Stimulated activated CD8-positive, alpha-beta memory T cell treated with anti-CD3 and anti-CD28 coated beads, Interleukin-15, amount 100 ng/mL, for 1 hour (primary cell): ENCODE results near the gene DIAPH3.

Experiments
- DNase-seq: peaks from one replicate; pipeline ENCODE4 v3.0.0-alpha.2; 2020; ENCODE audit warnings: low read depth

Gene DIAPH3

DNA sequence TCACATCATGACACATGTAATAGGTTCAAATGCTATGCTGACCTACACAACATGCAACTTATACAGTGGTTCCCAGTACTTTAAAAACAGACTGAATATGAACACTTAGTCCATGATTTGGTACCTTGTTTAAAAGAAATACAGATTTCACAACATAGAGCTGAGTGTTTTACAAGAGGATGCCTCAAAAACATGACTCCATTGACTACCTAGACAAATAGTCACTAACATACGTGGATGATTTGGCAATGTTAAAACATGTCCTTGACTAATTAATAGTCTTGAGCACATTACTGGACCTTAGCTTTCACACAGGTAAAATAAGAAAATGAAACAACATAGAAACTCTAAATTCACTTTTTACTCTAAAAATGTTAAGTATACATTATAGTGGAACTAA, 300.1 kb downstream of the DIAPH3 start:
- no peak for DNase-seq

DNA sequence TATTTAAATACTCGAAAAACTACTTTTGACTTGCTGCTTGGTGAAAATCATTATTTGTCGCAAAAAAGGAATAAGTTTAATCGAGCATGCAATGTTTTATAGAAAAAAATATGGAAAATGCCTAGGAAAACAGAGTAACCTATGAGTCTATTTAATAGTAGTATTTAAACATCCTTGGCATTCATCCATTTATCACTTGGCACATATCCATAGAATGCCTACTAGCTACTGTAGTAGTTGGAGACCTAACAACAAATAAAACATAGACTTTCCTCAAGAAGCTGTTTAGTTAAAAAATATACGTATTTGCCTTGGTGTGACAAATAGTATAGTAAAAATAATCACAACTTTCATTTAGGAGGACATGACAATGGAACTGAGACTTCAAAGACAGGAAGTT, 302.1 kb downstream of the DIAPH3 start:
- DNase-seq, result no peak

DNA sequence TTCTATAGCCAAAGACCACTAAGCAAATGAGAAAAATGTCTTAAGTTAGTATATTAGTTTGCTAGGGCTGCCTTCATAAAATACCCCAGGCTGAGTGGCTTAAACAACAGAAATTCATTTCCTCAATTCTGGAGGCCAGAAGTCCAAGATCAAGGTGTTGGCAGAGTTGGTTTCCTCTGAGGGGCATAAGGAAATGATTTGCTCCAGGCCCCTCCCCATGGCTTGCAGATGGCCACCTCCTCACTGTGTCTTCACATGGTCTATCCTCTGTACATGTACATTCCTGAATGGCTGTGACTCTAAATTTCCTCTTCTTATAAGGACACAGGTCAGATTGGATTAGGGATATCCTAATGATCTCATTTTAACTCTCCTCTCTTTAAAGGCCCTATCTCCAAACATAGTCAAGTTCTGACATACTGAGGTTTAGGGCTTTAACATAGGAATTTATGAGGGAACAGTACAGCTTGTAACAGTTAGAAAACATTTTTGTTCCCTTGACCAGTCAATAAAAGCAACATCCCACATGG, 307.4 kb downstream of the DIAPH3 start:
- DNase-seq, result no peak

DNA sequence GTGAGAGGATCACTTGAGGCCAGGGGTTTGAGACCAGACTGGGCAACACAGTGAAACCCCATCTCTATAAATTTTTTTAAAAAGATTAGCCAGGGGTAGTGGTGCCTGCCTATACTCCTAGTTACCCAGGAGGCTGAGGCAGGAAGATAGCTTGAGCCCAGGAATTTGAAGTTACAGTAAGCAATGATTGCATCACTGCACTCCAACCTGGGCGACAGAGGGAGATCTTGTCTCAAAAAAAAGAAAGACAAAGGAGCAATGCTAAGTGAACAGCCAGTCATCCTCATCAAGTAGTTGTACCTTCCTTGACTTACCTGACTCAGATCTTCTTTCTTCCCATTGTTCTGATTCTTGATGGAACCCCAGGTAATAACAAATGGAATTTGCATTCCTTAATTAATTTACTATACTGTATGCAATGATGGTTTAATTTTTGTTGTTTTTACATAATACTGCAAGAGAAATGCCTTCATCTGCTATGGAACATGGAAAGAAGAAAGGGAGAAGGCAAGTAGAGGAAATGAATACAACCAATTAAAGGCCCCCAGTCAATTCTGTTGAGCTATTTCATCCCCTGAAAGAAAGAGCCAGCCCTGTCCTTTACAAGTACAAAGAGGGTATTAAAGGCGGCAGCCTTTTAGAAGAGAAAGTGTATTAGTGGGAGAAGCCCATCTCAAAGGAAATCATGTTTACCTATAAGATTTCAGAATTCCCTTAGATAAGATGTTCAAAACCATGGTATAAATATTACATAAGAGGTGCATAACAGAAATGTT, 316.7 kb downstream of the DIAPH3 start:
- DNase-seq, result no peak

DNA sequence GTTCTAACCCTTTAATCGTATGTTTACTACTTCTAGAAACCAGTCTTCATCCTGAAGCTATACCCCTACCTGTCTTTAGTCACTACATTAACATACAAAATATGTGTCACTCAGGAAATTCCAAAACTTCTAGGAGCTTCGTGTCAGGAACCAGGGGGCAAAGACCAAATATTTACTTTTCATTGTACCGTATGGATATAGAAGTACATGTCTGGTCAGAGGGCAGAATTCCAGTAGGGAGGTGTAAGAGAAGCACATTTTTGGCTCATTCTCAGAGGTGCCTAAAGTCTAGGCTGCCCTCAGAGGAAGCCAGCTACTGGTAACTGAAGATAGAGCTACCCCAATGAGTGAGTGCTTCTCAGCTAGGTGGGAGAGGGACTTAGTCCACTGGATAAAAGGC, 320.7 kb downstream of the DIAPH3 start:
- no peak for DNase-seq

DNA sequence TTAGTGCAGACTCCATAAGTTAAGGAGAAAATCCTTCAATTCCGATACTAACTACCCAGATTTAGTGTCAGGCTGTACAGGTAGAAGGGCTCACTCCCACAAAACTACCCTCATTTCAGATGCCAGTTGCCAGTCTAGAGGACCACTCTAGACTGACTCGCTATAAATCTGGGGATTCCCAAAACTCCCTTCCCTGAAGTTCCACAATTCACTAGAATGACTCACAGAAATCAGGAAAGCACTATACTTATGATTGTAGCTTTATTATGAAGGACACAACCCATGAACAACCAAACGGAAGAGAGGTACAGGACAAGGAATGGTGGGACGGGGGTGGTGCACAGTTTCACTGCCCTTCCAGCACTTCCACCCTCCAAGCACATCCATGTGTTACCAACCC, 321.2 kb downstream of the DIAPH3 start:
- DNase-seq, result no peak

DNA sequence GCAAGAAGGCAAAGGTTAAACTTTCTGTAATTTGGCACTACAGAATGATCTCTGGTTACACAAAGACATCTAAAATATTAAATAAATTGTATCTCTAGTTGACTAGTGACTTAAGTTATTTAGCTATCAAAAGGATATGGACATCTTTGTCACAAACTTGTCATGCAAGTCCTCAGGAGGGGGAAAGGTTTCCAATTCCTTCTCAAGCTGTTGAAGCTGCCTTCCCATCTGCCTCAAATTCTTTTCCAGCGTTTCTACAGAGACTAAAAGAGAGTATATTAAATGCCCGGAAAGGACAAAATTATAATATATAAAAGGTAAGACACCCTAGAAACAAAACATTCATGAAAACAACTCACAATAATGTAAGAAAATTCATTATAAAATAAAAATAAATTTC, 324.5 kb downstream of the DIAPH3 start:
- no peak for DNase-seq

DNA sequence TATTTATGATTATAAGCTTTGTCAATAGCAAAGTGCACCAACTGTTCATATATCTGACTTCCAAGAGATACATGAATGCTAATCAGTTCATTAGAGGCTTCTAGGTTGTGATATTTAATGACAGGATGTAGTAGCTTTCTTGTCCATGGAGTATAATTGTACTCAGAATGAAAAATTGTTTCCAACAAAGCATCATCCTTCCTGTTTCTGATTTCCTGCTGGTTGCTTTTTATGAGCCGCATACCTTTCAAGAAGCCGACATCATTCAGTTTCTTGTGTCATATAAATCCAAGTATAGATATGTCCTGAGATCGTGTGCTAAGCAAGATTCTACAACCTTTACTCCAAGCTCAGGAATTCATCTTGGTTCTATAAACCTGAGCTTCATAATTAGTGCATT, 326.6 kb downstream of the DIAPH3 start:
- no peak for DNase-seq

DNA sequence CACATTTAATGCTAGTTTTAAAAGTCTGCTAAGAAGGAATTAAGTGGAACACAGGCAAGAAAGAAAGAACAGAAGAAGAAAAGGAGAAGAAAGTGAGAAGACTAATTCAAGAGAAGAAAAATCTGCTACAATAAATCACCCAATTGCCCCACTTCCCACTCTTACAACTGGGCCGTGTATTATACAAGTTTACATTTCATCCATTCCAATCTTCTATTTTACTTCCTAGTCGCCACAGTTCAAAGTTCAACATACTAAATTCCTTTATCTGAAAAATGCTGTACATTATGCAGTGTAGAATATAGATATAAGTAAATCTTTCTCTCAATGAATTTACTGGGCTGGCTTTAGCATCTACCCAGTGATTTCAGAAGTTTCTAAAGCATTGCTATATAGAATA, 328.2 kb downstream of the DIAPH3 start:
- no peak for DNase-seq

DNA sequence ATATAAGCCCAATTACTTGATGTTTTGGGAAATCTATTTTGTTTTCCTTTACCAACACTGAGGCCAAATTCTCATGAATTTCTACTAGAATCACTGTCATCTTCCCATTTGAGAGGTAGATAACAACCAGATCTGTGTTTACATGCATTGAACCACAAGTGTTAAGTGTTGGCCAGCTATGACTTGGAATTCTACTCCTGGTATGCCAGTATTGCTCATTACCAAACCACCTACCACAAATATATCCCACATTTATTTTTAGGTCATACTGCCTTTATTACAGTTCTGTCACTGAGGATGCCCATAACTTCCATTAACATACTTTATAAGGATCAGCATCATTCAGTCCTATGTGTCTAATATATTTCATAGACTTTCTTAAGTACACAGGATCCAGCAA, 328.9 kb downstream of the DIAPH3 start:
- DNase-seq, result no peak

DNA sequence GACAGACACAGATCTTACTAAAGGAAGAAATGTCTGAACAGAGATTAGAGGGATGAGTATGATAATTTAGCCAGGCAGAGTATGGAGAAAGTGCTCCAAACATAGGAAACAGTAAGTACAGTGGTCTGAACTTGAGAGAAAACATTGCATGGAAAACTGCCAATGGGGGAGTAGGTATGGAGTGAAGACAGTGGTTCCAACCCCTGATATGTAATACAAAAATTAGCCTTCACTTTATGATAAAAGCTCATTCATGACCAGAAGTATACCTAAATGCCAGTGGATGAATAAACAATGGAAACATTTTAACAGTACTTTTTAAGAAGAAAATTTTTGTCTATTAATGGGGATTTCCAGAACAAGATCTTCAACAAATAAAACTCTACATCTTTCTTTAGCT, 334.0 kb downstream of the DIAPH3 start:
- DNase-seq, result no peak

DNA sequence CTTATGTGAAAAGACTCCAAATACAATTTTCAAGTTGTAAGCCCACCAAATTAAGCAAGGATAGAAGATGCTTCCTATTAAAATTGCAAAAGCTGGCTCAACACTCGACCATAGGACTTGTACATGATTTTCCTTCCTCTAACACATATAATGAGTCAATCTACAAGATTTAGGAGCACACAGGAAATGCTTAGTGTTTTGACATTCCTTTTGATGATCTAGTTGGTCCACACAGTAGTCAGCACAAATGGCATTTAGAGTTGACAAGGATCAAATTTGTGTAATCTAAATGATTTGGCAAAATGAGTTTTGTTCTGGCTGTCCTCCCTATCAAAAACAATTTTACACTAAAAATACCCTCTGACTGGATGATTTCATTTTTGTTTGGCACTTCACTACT, 340.2 kb downstream of the DIAPH3 start:
- no peak for DNase-seq

DNA sequence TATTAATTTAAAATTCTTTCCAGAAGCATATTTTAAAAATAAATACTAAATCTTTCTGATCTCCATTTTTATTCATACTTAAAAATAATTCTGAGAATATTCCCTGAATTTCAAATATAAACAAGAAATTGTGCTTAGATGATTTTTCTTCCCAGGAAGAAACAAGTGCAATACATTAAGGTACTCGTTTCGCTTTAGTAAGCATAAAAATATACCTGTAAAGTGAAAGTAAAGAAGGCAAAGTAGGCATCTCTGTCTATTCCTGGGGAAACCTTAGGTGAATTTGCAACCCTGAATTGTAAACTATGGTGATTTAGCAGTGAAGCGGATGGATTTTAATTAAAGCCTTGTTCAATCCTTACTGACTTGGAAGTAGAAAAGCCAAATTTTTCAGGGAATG, 354.2 kb downstream of the DIAPH3 start:
- DNase-seq, result no peak

DNA sequence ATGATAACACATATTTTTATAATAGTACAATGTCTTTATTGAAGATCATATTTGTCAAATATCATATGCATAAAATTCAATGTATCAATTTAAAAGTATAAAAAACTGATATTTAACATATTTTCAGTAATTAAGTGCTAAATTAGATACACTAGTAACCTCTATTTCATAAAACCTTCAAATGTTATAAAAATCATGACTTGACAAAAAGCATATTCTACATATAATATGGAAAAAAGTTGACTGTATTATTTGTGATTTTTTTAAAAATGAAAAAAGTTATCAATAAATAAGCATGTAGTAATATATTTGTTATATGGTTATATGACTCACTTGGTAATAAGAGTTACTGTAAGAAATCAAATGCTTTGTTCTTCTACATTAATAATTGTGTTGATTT, 356.9 kb downstream of the DIAPH3 start:
- DNase-seq, result no peak

DNA sequence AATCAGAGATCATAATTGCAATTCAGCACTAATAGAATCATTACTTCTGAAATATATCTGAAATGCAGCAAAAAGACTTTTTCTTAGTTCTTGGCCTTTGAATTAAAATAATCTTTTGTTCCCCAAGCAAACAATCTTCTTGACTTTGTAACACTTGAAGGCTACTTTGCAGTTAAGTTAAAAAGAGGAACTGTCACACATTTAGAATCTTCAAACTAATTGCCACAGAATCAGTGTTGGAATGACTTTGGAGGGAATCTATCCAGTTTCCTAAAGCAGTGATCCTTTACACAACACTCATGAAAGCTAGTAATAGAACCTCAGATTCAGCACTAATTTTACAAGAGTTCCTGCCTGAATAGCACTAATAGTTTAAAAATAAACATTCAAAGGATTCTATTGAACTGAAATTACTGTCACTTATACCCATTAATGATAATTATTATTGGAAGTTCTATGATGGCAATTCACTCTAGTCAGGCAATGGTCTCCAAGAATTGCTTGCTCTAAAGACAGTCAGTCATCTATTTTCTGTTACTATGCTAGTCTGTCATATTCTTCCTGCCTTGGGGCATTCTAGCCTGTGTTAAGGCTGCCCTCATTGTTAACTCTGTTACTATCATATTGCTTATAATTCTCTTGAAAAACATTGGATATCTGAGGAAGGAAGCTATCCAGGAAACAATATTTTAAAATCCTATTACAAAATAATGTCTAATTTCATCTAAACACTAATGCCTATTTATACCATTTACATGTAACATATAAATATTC, 362.4 kb downstream of the DIAPH3 start:
- DNase-seq, result no peak

DNA sequence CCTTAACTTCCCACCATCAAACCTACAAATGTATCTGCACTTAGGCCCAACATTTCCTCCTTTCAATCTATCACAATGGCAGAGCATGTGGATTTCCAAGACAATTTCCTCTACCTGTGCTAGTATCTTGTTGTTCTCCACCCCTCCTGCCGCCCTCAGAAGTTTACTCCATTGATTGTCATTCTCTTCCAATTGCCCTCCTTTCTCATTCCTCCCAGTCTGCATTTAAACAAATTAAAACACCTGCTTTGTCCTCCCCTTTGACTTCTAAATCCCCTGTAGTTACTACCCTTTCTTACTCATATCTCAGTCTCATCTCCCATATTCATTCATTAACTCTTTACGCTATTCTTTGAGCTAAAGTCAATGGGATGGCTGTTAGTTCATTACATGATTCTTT, 370.6 kb downstream of the DIAPH3 start:
- DNase-seq, result no peak

DNA sequence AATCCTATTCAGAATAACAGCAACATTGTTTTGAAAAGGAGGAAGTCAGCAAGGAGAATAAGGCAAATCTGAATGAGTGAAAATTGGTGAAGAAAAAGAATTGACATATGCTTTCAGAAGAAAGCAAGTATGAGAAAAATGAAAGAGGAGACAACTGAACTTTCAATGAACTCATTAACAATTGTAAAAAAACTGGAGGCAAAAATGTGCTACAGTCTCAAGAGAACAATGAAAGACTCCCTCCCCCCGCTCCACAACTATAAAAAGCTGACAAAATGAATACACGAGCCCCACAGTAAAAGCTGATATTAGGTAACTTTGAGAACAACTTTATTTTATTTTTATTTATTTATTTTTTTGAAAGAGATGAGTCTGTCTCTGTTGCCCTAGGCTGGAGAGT, 373.1 kb downstream of the DIAPH3 start:
- DNase-seq, result no peak

DNA sequence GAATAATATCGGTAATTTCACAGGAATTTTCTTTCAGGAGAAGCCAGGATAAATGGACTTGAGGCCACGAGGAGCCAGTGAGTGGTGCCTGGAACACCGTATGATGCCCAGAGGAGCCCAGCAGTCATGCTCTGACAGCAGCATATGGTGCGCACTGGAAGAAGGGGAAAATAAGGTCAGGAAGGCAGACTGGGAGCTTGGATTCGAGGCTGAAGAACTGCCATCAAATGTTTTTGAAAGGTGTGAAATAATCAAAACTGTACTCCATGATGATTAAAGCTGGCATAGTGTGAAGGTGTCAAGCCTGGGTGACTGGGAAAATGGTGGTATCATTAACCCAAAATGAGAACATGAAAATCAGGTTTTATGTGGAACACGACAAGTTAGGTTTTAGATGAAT, 374.2 kb downstream of the DIAPH3 start:
- DNase-seq, result no peak

DNA sequence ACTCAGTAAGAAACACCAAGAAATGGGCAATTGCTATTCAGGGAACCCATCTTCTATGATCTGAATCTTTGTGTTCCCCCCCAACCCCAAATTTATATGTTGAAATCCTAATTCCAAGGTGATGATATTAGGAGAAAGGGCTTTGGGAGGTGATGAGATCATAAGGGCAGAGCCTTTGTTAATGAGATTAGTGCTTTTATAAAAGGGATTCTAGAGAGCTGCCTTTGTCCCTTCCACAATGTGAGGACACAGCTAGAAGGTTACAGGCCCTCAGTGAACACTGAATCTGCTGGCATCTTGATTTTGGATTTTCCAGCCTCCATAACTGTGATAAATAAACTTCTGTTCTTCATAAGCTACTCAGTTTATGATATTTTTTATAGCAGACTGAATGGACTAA, 376.0 kb downstream of the DIAPH3 start:
- DNase-seq, result no peak

DNA sequence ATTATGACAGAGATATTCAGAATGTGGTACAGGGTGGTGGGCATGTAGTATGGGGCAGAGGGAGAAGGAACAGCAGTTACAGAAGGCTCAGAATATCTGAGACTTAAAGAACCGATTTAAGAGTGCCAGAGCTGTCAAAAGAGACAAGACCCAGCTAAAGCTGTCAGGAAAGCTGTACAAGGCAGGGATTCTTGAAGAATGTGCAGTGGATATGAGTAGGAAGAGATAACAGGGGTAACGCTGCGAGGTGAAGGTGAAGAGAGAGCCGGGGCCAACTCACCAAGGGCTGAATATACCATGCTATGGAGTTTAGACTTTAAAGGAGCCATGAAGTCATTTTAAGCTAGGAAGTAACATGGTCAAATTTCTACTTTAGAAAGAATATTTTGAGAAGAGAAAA, 381.0 kb downstream of the DIAPH3 start:
- DNase-seq, result no peak

DNA sequence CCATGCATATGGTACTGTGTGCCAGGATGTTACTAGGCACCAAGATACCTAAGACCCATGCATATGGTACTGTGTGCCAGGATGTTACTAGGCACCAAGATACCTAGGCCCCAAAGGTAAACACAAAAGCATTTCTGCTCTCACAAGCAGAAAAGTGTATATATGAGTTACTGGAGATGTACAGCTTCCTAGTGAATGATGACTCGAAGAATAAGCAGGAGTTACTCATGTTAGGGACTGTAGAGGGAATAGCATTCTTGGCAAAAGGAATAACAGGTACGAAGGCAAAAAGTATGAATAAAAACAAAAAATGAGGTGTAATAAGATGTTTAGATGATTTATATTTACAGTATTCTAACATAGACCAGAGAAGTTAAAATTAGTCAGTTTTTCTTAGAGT, 383.7 kb downstream of the DIAPH3 start:
- no peak for DNase-seq

DNA sequence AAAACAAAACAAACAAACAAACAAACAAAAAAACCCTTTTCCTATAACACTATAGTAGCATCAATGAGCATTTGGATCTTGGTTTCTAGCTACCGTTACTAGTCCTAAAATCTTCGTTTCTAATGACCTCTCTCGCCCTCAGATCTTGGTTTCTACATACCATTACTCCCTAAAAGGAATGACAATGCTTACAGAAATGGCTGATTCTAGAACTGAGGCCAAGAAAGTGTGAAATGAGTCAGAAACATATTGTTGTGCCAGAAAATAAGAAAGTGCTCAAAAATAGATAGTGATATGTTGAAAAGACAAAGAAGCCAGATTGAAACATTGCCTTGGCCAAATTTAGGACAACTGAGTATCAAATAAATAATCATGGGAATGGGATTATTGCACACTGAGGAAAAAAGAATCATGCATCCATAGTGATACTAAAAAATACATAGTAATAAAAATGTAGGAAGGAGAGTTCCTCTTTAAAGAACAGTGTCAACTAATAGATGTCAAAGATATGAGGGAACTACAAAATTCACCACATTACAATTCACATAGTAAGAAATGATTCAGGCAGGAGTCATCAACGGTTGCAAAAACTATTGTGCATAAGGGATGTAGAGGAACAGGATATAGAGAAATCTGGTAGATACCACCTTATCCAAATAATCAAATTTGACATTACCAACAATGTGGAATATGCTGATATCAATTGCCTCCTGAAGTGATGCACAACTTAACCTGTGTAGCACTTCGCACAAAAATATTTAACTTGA, 386.6 kb downstream of the DIAPH3 start:
- DNase-seq, result no peak

DNA sequence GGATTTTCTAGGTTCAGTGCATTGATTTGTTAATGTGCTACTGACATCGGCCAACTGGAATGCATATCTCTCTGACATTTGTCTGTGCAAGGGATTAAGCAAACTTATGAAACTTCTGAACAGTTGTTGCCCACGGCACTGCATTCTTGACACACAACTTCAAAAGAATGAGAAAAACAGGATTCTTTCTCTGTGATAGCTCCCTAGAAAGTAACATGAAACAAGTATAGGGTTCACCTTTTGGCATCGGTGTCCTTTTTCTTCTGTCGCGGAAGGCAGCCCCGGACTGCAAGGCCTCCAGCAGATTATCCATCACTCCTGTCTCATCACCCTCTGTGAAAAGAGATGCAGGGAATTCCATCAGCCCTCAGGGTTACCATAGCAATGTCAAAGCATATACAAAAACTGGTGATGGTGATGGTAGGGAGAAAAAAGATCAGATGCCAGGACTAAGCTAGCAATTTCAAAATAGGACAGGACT, 389.2 kb downstream of the DIAPH3 start:
- no peak for DNase-seq
